Posterior vena cava (tissue), 2 donors: ENCODE data around the gene DOCK3. TPM values are rescaled to one million over a fixed set of nuclear protein-coding genes. Genes with fewer than 3 reads are reported as not detected.
"Not testable (repeated sequence)": the region's sequence is repeated elsewhere in the genome, so short reads cannot be mapped to it uniquely, and the experiment has no call there.

ENCODE experiments used
- DNase-seq: peaks from one replicate; pipeline ENCODE4 v3.0.0-alpha.2; 2020; ENCODE audit warnings: low spot score
- intact Hi-C, 2 donors: fragments of 100-400 bp; cut with DNase I; formaldehyde crosslinking; loops; one replicate each; pipeline versions ENCODE4 v1.14.1 to v1.14.2; 2022 to 2023
- total RNA-seq, 2 donors: library from RNA; stranded (reverse); fragmentation: NEBNext Ultra II Directional; extraction: Animal tissue kit (Norgen Biotek cat#: 25700); gene quantifications; one replicate each; pipeline ENCODE4 v1.2.1, GENCODE V29; 2021
- donor health status: DM: yes; HTN: yes; CAD: no.
- donor health status: DM: yes; HTN: yes; CAD: no.

The DOCK3 gene
- total RNA-seq, 2 donors from 2014 or later, result 0.60 to 2.4 TPM

DNA sequence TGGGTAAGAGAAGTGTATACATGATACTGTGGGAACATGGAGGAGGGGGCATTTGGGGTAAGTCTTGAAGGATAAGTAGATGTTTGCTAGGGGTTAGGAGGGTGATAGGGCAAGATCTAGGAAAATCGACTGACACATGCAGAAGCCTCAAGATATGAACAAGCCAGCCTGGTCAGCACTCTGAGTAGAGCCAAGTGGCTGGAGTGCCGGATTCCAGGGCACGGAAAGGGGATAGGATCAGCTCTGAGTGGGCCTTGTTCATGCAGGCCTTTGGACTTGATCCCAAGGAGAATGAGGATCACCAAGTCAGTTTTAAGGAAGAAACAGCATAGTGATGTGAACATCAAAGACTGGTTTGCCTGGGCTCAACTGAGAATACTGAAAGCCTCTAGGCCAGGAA, 686.1 kb downstream of the DOCK3 start:
- intact Hi-C loops, result no loop called here
- peak; percentile 41 for DNase-seq

DNA sequence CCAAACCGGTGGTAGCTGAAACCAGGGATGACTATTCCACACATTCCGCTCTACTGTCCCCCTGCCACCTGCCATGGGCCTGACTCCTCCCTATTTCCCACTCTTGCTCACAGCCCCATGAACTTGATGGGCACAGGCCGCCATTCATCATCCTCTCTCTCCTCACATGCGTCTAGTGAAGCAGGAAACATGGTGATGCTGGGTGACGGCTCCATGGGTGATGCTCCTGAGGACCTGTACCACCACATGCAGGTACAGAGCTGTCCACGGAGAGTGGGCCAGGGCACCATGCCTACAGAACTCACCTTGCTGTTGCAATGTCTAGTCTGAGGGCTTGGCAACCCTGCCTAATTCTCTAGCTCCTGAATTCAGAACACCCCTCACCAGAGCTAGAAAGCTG, 687.0 kb downstream of the DOCK3 start:
- DNase-seq, result peak; percentile 44
- intact Hi-C loops, result no loop called here

DNA sequence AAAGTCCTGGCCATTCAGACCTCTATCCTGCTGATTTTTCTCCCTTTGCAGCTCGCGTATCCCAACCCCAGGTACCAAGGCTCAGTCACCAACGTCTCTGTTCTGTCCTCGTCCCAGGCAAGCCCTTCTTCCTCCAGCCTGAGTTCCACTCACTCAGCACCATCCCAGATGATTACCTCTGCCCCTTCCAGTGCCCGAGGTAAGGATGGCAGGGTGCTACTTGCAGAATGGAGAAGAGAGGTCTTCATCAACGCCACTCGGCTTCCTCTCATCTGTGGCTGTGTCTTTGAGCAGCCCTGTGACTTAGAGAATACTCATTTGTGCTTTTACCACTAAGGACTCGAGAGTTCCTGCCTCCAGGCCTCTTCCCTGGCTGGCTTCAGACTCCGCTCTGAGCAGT, 687.7 kb downstream of the DOCK3 start:
- peak; percentile 18 for DNase-seq
- intact Hi-C loops, result no loop called here

DNA sequence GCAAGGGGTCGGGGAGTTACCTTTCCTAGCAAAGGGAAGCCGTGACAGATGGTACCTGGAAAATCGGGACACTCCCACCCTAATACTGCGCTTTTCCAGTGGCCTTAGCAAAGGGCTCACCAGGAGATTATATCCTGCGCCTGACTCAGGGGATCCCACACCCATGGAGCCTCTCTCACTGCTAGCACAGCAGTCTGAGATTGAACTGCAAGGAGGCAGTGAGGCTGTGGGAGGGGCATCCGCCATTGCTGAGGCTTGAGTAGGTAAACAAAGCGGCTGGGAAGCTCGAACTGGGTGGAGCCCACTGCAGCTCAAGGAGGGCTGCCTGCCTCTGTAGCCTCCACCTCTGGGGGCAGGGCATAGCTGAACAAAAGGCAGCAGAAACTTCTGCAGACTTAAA, 693.5 kb downstream of the DOCK3 start:
- DNase-seq, result peak; percentile 16
- intact Hi-C loops, result not testable (repeated sequence)

DNA sequence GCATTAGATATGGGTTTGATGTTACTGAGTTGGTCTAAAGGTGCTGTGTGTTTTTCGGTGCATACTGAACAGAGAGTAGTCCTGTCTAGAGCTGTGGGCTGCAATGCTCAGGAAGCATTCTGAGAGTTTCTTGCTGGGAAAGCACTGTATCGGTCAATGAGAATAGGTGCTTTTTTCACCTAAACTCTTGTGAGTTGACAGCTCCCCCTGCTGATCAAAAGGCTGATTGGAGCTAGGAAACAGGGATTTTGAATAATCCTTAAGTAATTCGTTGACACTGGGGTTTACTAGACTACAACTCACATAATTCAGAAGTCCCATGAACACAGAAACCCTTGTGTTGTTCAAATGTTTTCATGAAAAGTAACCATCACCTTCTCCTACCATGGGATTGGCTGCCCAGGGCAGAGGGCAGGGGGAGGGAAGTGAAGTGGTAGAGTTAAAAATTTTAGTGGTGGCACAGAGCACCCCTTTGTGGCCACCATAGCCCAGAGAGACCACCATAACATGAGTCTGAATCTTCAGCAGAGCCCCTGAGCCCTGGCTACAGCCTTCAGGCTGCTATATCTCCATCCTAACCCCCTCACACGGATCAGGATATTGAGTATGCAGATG, 697.3 kb downstream of the DOCK3 start:
- peak; percentile 22 for DNase-seq
- intact Hi-C loops, result loop anchor here (5.0 to 10.0 kb wide), 4 partner anchors 270 to 797 kb away; partner anchors contain the start of genes CISH (in 1 of the 2) and MAPKAPK3 (in 1 of the 2)

DNA sequence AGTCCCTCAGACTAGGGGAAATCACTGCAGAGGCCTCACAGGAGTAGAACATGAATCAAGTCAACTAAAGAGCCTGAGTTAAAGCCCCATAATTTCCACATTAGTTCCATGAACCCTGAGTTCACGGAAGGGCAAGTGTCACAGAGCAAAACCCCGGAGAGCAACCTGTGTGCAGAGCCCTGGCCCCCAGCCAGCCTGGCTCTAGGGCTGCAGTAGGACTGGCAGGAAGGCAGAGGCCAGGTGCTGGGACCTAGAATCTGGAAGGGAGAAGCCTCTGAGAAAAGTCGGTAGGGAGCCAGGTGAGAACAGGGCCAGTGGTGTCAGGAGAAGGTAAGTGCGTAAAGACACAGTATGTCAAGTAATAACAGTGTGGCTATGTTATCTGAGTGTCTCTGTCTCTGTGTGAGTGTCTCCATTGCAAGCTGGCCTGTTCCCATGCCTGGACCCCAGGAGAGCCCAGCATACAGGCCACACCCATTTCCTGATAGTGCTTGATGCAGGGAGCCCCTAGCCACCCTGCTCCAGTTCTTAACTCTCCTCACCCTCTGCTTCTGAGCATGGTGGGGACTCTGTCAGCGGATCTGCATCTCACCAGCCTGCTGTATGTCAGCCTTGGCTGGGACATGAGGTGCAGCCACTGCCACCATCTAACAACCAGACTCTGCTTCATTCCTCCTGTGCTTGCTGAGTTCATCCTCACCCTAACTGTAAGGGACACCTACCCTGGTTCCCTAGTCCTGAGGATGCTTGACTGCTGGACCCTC, 699.1 kb downstream of the DOCK3 start:
- DNase-seq, result peak; percentile 32
- intact Hi-C loops, result loop anchor here (5.0 to 10.0 kb wide), 4 partner anchors 272 to 799 kb away; partner anchors contain the start of genes CISH (in 1 of the 2) and MAPKAPK3 (in 1 of the 2)

DNA sequence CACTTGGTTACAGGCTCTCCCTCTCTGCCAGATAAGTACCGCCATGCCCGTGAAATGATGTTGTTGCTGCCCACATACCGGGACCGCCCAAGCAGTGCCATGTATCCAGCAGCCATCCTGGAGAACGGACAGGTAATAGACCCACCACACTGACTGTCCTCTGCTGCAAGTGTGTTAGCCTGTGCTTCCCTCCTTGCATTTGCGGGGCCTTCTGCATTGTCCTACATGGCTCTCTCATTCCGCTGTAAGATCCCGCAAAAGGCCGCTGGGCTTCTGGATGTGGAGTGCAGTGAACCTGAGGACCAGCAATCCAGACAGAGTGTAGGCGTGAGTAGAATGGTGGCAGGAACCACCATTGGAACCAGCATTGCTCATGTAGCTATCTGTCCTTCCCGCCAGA, 699.7 kb downstream of the DOCK3 start:
- DNase-seq, result peak; percentile 62
- intact Hi-C loops, result loop anchor here (5.0 to 10.0 kb wide), 4 partner anchors 272 to 800 kb away; partner anchors contain the start of genes CISH (in 1 of the 2) and MAPKAPK3 (in 1 of the 2)

DNA sequence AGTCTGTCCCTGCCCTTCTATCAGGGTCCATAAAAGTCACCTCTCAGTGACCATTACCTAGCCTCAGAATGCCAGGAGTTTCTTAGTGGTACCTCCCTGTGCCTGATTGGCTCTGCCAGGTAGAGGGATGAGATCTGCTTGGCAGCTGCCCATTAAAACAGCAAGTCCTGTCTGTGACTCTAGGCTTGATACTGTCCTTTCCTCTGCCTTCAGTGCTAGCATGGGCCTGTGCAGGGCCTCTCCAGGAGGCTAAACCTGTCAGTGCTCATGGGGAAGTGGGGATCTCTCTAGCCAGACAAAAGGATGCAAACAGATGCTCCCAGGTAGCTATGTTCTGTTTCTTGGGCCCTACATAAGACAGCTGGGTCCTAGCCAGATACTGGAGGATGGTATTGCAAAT, 700.4 kb downstream of the DOCK3 start:
- DNase-seq, result peak; percentile 15
- intact Hi-C loops, result loop anchor here in 1 of 2 donors (10.0 kb wide), 3 partner anchors 280 to 800 kb away; partner anchors contain the start of genes CISH and MAPKAPK3

DNA sequence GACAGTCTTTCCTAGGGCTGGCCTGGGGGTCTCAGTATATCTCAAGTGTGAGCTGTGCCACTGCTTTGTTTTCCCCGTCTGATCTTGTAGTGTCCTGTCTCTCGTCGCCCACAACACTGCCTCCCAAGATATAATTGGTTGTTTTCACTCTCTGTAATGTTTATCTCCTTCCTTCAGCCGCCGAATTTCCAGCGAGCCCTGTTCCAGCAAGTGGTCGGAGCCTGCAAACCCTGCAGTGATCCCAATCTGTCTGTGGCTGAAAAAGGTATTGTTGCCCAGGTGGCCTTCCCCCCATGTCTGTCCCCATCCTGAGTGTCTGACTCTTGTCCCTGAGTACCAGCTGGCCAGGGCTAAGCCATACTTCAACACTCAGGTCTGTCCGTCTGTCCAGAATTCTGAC, 700.8 kb downstream of the DOCK3 start:
- DNase-seq, result peak; percentile 69
- intact Hi-C loops, result loop anchor here in 1 of 2 donors (10.0 kb wide), 3 partner anchors 281 to 801 kb away; partner anchors contain the start of genes CISH and MAPKAPK3

DNA sequence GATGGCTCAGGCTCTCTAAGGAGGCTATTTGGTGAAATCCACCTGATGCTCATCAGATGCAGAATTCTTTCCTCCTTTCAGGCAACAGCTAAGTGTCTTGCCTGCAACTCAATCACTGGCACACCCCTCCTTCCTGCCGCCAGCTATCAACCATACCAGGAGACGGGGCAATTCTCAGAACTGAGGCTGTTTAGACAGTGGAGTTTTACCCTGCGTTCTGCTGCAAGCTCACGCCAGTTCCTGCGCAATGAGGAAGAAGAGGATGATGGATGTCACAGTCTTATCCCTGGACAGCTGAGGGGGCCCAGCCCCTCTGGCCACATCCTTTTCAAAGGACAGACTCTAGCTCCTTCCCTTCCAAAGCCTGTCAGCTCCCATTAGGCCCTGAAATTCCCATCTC, 703.3 kb downstream of the DOCK3 start:
- peak; percentile 43 for DNase-seq
- intact Hi-C loops, result loop anchor here in 1 of 2 donors (10.0 kb wide), 3 partner anchors 283 to 803 kb away; partner anchors contain the start of genes CISH and MAPKAPK3

DNA sequence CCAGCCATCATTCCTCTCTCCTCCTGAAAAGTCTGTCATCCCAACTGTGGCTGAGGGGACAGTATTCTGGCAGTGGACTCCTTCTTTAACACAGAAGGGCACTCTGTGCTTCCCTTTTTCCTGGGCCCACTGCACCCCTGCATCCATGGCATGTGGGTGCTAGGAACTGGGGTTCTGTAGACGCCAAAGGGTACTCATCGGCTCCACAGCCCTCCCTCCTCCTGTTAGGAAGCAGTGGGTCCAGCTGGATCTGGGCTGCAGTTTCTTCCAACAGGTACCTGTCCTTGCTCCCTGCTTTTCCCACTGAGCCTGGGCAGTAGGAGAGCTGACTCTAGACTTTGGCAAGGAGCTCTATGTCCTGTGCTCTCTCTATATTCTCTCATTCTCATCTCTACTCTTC, 704.0 kb downstream of the DOCK3 start:
- intact Hi-C loops, result loop anchor here in 1 of 2 donors (10.0 kb wide), 3 partner anchors 284 to 804 kb away; partner anchors contain the start of genes CISH and MAPKAPK3
- DNase-seq, result peak; percentile 23

DNA sequence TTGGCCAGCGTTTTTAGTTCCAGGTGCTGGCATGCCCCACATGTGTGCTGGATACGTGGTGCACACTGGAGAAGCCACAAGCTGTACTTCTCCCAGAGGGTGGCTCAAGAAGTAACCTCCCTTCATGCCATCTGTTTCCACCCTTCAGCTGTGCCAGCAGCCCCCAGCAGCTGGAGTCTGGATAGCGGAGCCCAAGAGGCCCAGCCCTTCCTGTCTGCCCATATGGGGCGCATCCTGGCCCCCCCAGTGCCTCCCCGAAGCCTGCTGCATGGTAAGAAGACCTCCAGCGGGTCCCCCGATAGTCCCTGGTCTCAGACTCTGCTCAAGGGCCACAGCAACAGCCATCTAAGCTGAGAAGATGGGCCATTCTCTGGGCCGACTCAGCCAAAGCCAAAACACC, 704.6 kb downstream of the DOCK3 start:
- intact Hi-C loops, result loop anchor here in 1 of 2 donors (10.0 kb wide), 3 partner anchors 284 to 804 kb away; partner anchors contain the start of genes CISH and MAPKAPK3
- peak; percentile 59 for DNase-seq

DNA sequence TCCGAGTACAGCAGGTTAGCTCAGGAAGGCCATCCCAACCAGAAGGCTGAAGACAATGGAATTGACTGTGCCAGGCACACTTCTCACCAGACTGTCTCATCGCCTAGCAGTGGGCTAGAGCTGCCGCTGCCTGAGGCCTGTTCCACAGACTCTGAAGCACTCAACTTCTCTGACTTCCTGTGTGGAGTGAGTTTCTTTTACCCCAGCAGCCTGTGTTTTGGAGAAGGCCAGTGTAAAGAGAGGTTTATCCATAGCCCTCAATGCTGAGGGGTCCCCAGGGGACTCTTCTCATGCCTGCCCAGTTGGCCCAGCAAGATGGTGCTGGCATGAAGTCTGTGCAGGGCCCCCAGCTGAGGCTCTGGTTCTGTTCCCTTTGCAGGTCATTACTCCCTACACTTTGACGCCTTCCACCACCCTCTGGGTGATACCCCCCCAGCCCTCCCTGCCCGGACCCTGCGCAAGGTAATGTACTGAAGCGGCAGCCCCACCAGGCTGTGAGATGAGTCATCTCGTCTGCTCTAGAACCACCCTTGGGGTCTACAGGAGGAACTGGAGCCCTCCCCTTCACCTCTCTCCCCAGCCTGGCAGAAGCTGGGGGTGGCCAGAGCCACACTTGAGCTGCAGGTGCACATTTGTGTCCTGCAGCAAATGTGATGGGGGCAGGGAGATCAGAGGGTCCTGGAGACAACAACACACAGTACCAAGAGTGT, 705.2 kb downstream of the DOCK3 start:
- DNase-seq, result peak; percentile 25
- intact Hi-C loops, result loop anchor here in 1 of 2 donors (10.0 kb wide), 3 partner anchors 285 to 805 kb away; partner anchors contain the start of genes CISH and MAPKAPK3

DNA sequence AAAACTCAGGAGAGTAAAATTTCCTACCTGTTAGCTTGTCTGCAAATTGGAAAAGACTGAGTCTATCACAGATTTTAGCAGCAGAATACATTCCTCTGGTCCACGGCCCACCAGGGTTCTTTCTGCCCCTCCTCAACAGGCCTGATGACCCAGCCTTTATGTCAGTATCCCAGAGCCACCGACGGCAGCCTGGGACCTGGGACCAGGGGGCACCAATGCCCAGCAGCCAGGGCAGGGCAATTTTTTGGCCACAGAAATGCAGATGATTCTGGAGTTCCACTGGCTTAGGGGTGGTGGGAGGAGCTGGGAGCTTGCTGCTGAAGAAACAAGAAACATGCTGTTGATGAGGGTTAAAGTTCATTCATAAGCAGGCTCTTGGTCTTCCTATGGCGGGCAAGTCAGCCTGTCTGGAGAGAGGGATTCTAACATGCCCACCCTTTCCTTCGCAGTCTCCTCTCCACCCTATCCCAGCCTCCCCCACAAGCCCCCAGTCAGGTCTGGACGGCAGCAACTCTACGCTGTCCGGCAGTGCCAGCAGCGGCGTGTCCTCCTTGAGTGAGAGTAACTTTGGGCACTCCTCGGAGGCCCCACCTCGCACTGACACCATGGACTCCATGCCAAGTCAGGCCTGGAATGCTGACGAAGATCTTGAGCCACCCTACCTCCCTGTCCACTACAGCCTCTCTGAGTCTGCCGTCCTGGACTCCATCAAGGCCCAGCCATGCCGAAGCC, 706.0 kb downstream of the DOCK3 start:
- DNase-seq, result peak; percentile 62
- intact Hi-C loops, result no loop called here

DNA sequence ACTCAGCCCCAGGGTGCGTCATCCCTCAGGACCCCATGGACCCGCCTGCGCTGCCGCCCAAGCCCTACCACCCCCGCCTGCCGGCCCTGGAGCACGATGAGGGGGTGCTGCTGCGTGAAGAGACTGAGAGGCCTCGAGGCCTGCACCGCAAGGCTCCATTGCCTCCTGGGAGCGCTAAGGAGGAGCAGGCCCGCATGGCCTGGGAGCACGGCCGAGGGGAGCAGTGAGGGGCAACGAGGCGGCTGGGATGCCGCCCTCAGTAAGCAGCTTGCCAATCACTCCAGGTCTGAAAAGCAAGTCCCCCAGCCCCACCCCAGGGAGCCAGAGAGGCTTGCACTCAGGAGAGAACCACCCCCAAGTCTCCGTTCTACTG, 706.6 kb downstream of the DOCK3 start:
- DNase-seq, result peak; percentile 75
- intact Hi-C loops, result no loop called here

DNA sequence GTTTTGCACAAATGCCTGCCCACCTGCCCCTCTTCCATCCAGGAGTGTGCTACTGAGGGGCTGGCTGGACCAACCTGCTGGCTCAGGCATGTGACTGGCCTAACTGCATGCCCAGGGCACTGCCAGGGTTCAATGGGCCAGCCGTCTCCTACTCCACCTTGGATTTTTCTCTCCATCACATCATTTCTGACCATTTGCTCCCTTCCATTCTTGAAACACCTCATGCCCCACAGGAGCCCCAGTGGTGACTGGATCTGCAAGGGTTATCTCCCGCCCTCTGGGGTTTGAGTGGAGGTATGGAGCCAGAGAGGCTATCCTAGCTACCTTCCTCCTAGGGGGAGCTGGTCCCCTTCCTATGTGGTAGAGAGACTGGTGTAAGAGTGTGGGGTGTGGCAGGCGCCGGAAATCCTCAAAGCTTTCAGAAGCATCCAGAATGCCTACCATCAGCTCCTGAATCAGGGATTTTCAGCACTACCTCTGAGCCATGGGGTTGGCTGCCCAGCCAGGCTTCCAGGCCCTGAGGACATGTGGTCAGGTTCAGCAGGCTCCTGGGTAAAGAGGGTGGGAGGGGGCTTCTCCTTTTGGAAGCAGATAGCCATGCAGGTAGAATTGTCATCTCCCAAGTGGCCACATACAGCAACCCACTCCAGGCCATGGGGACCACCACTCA, 707.5 kb downstream of the DOCK3 start:
- intact Hi-C loops, result no loop called here
- peak; percentile 67 for DNase-seq

DNA sequence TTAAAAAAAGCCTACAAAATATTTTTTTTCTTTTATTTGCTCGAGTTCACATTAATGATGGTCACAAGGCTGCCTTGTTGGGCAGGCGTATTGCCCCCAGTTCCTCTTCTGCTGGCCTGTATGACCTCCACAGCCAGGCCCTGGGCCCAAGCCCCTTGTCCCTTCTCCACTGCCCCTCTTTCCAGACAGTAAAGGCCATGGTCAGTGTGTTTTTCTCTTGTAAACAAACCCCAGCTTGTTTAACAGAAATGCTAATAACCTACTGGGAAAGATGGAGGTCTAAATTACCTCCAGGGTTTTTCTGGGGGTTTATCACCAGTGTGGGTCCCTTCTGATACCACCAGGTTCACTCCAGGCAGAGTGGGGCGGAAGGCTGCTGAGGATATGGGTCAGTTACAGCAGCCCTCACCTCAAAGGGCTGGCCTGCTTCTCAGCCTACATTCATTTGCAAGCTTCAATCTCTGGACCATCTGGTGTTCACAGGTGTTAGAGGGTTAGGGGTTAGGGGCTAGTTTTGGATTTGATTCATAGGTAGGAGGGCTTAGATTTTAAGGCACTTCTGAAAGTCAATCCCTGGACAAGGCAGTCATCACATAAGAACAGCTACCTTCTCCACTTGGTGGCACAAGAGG, 708.3 kb downstream of the DOCK3 start:
- intact Hi-C loops, result no loop called here

More for the DNA sequence above, 708.3 kb downstream of the DOCK3 start:
- peak; percentile 73 for DNase-seq
